Prostate gland (tissue), 2 donors: Measurements from ENCODE around the gene BLM.

Source experiments
- POLR2A ChIP-seq: fragments of 450-650 bp; IDR thresholded peaks from one replicate; pipeline ENCODE4 v1.6.1; 2016; ENCODE audit warnings: antibody characterized with exemption, mild to moderate bottlenecking
- POLR2AphosphoS5 ChIP-seq: sonication (generic); formaldehyde crosslinking; IDR thresholded peaks from one replicate; pipeline ENCODE4 v1.6.1; 2017; ENCODE audit warnings: antibody characterized with exemption
- TF ChIP-seq, protein P1 (sequence below), 4 experiments: fragments of 200-600 bp in 2 of 4; fragments of 450-650 bp in 2 of 4; sonication (generic) in 2 of 4; IDR thresholded peaks; 1 replicate in 3 of 4; 2 replicates in 1 of 4; pipeline ENCODE4 v1.5.1; 2016 to 2019; ENCODE audit warnings: antibody characterized with exemption in 4 of 4, mild to moderate bottlenecking in 2 of 4, moderate library complexity in 2 of 4

DNA sequence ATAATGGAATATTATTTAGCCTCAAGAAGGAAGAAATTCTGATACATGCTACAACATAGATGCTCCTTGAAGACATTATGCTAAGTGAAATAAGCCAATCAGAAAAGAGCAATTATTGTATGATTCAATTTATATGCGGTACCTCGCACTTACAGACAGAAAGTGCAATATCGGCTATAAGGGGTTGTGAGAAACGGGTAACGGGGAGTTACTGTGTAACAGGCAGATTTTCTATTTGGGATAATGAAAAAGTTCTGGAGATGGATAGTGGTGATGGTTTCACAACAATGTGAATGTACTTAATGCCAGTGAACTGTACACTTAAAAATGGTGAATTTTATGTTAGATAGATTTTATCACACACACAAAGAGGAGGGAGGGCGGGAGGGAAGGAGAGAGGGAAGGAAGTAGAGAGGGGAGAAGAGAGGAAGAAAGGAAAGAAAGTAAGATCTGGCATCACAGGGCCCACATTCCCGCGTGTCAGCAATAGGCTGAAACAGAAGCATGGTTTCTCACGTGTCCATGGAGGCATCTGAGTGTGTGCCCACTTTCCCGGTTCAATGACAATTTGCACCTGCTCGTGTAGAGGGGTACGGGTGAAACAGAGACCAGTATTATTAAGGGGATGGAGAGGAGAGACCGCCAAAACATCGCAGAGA is 700 bp upstream of the BLM start:
- TF ChIP-seq, protein P1, sequence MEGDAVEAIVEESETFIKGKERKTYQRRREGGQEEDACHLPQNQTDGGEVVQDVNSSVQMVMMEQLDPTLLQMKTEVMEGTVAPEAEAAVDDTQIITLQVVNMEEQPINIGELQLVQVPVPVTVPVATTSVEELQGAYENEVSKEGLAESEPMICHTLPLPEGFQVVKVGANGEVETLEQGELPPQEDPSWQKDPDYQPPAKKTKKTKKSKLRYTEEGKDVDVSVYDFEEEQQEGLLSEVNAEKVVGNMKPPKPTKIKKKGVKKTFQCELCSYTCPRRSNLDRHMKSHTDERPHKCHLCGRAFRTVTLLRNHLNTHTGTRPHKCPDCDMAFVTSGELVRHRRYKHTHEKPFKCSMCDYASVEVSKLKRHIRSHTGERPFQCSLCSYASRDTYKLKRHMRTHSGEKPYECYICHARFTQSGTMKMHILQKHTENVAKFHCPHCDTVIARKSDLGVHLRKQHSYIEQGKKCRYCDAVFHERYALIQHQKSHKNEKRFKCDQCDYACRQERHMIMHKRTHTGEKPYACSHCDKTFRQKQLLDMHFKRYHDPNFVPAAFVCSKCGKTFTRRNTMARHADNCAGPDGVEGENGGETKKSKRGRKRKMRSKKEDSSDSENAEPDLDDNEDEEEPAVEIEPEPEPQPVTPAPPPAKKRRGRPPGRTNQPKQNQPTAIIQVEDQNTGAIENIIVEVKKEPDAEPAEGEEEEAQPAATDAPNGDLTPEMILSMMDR (IDR thresholded peaks at IDR 0.05) = no peak
- TF ChIP-seq POLR2AphosphoS5 (no peak), POLR2A (no peak)
